ENCODE results near the gene TCERG1L. TPM values are rescaled to one million over a fixed set of nuclear protein-coding genes. Genes with fewer than 3 reads are reported as not detected.

TCERG1L gene
- total RNA-seq, 2 donors from 2014 or later: 4.0 to 4.2 TPM

- ATAC-seq (no peak), DNase-seq (no peak)
- Histone ChIP-seq H3K27ac (no peak overlapping the region), H3K4me1 (no peaks in the 10 kb centered on the region), H3K36me3 (replicated peaks in 1 of 2; ENCODE audit: insufficient read depth in 1 of 2, low read depth in 2 of 2) (no peaks in the 10 kb centered on the region), H3K27me3 (no peaks in the 10 kb centered on the region), H3K9me3 (no peaks in the 10 kb centered on the region), H3K4me3 (no peak overlapping the region)
- TF ChIP-seq, protein P1, sequence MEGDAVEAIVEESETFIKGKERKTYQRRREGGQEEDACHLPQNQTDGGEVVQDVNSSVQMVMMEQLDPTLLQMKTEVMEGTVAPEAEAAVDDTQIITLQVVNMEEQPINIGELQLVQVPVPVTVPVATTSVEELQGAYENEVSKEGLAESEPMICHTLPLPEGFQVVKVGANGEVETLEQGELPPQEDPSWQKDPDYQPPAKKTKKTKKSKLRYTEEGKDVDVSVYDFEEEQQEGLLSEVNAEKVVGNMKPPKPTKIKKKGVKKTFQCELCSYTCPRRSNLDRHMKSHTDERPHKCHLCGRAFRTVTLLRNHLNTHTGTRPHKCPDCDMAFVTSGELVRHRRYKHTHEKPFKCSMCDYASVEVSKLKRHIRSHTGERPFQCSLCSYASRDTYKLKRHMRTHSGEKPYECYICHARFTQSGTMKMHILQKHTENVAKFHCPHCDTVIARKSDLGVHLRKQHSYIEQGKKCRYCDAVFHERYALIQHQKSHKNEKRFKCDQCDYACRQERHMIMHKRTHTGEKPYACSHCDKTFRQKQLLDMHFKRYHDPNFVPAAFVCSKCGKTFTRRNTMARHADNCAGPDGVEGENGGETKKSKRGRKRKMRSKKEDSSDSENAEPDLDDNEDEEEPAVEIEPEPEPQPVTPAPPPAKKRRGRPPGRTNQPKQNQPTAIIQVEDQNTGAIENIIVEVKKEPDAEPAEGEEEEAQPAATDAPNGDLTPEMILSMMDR (IDR thresholded peaks at IDR 0.05): no peak
- TF ChIP-seq POLR2A (IDR thresholded peaks at IDR 0.05): no peak
- 80 to 82% methylated on average over 10 to 11 of the region's 11 CpGs for WGBS, 2 donors
- intact Hi-C loops (cut with DNase I): no loop called here
Measured at GRCh38 chr10:131257027-131257426, 54.5 kb downstream of the TCERG1L start.

- no peaks in the 10 kb centered on the region for H3K36me3 ChIP-seq (replicated peaks in 1 of 2; ENCODE audit: insufficient read depth in 1 of 2, low read depth in 2 of 2)
- no peaks in the 10 kb centered on the region for H3K9me3 ChIP-seq
- ATAC-seq: no peak
- no peak for DNase-seq
- WGBS, 2 donors: 55 to 59% methylated on average over 4 of the region's 4 CpGs
- intact Hi-C loops (cut with DNase I): no loop called here
- no peak overlapping the region for H3K27ac ChIP-seq
- TF ChIP-seq POLR2A (IDR thresholded peaks at IDR 0.05): no peak
- TF ChIP-seq, protein P1 (IDR thresholded peaks at IDR 0.05): no peak
- H3K4me1 ChIP-seq: no peaks in the 10 kb centered on the region
- H3K4me3 ChIP-seq: no peak overlapping the region
- no peaks in the 10 kb centered on the region for H3K27me3 ChIP-seq
Measured at GRCh38 chr10:131254859-131255252, 56.7 kb downstream of the TCERG1L start.

DNA sequence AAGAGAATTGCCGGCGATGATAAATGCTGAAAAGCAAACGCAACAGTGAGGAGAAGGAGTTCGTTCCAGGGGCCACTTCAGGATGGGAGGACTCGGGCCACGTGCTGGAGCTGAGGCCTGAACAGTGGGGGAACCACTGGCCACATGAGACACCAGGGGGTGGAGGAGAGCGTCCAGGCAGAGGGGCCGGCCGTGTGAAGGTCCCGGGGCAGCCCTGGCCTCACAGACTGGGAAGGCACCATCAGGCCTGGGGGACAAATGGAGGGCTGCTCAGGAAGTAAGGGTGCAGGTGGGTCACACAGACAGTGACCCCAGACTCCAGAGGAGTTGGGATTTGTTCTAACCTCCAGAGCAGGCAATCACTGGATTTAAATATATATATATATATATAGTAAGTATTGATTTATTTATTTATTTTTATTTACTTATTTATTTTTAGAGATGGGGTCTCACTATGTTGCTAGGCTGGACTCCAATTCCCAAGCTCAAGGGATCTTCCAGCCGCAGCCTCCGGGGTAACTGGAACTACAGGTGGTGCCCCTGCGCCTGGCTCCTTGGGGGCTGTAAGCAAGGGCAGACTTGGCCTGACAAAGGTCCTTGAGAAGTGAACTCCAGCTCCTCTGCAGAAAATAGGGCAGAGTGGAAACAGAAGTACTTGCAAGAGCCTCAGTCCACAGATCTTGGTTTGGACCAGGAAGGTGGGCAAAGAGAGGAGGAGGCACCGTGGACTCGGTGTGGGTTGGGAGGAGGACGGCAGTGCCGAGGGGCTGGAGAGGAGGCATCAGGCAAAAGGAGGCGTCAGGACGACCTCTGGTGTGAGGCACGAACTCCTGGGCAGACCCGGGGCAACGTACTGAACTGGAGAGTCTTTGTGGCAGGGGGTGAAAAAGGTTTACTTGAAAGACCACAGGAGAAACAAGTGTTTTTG, 57.3 kb downstream of the TCERG1L start:
- no peak overlapping the region for H3K27ac ChIP-seq
- ATAC-seq (no peak), DNase-seq (no peak)
- WGBS, 2 donors: 81% methylated on average over 22 of the region's 22 CpGs
- no peaks in the 10 kb centered on the region for H3K27me3 ChIP-seq
- TF ChIP-seq POLR2A (IDR thresholded peaks at IDR 0.05): no peak
- TF ChIP-seq, protein P1 (IDR thresholded peaks at IDR 0.05): no peak
- no peaks in the 10 kb centered on the region for H3K9me3 ChIP-seq
- H3K4me1 ChIP-seq: no peaks in the 10 kb centered on the region
- H3K36me3 ChIP-seq (replicated peaks in 1 of 2; ENCODE audit: insufficient read depth in 1 of 2, low read depth in 2 of 2): no peaks in the 10 kb centered on the region
- intact Hi-C loops (cut with DNase I): no loop called here
- H3K4me3 ChIP-seq: no peak overlapping the region

DNA sequence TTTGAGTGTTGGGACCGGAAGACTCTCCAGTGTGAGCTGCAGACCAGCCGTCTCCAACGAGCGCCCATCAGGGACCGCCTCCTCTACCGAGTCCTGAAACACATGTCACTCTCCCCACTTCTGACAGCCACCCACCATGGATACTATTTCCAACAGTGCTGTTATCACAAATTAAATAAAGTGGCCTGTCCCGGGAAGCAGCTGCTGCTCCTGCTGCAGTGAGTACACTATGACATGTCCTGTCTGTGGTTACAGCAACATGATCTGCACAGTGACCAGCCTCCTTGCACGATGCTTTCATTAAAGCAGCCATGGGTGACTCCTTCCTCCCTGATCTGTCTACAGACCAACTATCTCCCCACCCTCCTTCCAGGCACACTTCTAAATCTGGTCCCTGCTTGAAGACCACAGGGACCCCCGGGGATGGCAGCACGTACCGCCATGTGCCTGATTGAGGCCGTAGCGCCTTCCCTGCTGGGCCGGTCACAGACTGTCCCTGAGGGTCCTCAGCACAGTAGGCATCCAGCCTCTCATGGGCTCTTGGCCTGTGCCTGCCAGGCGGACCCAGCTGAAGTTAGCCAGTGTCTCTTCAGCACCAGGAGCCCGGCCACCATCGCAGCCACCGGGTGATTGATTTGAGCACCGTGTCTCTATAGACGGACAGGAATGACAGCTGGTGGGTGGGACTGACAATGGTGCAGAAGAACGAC, 58.8 kb downstream of the TCERG1L start:
- H3K36me3 ChIP-seq (replicated peaks in 1 of 2; ENCODE audit: insufficient read depth in 1 of 2, low read depth in 2 of 2): no peaks in the 10 kb centered on the region
- intact Hi-C loops (cut with DNase I): no loop called here
- 74 to 78% methylated on average over 15 to 21 of the region's 21 CpGs for WGBS, 2 donors
- H3K4me3 ChIP-seq: no peak overlapping the region
- DNase-seq: peak in 1 of 4 donors; percentile 4
- no peaks in the 10 kb centered on the region for H3K9me3 ChIP-seq
- no peaks in the 10 kb centered on the region for H3K4me1 ChIP-seq
- ATAC-seq: no peak
- no peaks in the 10 kb centered on the region for H3K27me3 ChIP-seq
- H3K27ac ChIP-seq: no peak overlapping the region
- TF ChIP-seq, protein P1 (IDR thresholded peaks at IDR 0.05): no peak
- TF ChIP-seq POLR2A (IDR thresholded peaks at IDR 0.05): no peak

All from body of pancreas (tissue), 4 donors.